K562 treated with DMSO at 1 percent for 24 hours (cell line): ENCODE data around the gene ZNHIT2. TPM values are rescaled to one million over a fixed set of nuclear protein-coding genes. Genes with fewer than 3 reads are reported as not detected.

Experiments
- total RNA-seq: library from RNA; unstranded; fragments of 300-600 nt; gene quantifications from 2 replicates; pipeline ENCODE4 v1.2.3, GENCODE V29; 2022; ENCODE audit warnings: low read depth; ENCODE audit not compliant: insufficient read depth

Gene ZNHIT2
- total RNA-seq, result 52.0 and 61.4 TPM in 2 replicates

DNA sequence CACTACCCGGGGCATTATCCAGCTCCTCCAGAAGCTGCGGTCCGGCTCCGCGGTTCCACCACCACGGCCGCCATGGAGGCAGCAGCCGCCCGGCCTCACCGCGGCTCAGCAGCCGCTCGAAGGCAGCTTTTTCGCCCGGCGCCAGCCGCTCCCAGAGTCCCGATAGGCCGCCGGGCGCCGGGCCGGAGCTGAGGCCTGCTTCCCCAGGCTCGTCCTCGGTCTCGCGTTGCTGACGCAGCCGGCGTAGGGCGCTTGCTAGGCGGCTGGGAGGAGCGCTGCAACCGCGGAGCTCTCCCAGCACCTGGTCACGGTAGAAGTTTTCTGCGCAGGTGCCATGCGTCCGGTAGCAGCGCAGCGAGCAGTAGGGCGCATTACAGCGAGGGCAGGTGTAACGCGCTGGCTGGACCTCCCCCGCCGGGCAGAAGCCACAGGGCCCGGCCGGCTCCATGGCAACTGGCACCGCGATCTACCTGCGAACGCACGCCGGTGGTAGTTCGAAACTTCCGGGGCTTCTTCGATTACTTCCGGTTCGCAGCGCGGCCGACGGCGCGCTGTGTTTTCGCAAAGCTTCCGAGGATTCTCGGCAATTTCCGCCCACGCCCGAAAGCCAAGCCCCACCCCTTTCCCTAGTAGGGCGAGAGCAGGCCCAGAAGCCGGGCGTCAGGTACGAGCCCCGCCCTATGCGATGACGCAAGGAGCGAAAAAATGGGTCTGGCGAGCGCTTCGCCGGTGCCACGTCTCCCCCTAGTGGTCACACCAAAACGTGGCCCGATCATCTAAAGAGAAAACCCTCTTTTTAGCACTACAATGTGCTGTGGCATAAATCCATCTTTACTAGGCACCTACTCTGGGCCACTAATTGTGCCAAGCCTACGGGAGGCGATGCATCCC lies at the start of gene ZNHIT2:
Gene ZNHIT2 (minus strand): TSS at position 496 of the 891 bp plus-strand sequence. CDS start 48 bp downstream, at position 448.

GRCh38 chr11:65134240-65134951 lies 16.9 kb upstream of the ZNHIT2 start, which contains the start of gene SYVN1:
Gene SYVN1, minus strand, starts transcription at chr11:65134519. Its CDS starts 918 bp downstream, at chr11:65133601.

DNA sequence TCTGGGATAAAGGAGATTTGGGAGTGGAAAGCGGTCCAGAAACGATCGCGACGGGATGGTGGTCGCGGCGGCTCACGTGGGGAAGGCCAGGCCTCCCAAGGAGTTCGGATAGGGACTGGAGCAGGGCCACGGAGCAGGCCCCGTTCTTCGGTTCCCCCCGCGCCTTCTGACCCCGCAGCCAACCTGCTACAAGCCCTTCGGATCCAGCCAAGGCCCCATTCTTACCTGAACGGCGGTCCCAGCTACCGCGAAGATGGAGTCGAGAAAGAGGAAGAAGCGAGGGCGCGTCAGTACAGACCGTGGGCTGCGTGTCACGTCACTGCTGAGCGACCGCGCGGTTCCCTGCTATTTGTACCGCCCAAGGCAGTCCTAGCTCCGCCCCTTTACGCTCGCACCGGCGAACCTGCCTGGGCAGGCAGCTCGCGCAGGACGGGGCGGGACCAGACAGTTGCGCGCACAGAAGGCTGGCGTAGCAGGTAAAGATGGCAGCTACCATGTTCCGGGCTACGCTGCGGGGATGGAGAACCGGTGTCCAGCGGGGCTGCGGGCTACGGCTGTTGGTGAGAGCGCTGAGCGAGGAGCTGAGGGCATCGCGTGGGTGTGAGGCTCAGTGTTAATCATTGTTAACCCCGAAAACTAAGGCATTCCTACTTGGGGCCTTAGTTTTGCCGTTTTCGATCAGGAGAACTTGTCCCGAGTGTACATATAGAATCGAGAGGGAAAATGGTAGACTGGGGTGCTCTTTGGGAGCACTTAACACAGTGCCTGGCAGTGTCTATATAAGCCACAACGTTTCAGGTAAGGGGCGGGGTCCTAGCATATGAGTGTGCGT lies 4.6 kb upstream of the ZNHIT2 start, which contains the start of the genes FAU and MRPL49:
Gene FAU (minus strand): TSS at position 270 of the 832 bp plus-strand sequence. CDS start 321 bp downstream, outside the sequence.
Gene MRPL49 (plus strand): TSS at position 457 of the 832 bp plus-strand sequence. CDS start 26 bp downstream, at position 483.

DNA sequence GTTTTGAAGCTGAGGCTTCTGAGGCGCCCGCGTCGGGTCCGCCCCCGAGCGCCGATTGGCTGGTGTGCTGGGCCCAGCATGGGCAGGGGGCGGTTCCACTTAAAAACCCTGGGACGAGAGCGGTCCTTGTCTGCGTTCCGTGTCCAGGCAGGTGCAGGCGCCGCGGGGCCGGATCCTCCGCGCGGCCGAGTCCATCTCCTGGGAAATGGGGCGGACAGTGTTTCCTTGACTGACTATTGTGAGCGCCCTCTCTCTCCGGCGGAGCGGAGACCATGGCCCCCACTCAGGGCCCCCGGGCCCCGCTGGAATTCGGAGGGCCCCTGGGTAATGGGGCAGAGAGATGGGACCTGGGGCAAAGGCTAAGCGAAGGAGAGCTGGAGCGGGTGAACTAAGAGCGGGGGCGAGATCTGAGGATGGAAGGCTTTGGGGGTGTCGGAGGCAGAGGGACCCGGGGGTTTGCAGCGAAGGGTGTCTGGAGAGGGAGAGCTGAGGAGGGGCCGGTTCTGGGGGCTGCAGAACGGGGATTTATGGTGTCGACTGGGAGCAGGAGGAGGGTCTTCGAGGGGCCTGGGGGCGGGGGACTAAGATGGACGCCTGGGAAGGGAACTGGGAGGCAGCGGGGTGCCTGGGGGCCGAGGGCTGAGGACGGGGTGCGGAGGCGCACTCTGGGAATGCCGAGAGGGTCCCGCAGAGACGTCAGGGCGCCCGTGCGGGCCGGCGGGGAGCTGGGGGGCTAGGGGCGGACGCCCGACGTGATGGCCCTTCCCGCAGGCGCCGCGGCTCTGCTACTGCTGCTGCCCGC lies 5.6 kb downstream of the ZNHIT2 start, which contains the start of gene TM7SF2:
Gene TM7SF2 (plus strand): TSS at position 129 of the 802 bp plus-strand sequence. CDS start 144 bp downstream, at position 273.

DNA sequence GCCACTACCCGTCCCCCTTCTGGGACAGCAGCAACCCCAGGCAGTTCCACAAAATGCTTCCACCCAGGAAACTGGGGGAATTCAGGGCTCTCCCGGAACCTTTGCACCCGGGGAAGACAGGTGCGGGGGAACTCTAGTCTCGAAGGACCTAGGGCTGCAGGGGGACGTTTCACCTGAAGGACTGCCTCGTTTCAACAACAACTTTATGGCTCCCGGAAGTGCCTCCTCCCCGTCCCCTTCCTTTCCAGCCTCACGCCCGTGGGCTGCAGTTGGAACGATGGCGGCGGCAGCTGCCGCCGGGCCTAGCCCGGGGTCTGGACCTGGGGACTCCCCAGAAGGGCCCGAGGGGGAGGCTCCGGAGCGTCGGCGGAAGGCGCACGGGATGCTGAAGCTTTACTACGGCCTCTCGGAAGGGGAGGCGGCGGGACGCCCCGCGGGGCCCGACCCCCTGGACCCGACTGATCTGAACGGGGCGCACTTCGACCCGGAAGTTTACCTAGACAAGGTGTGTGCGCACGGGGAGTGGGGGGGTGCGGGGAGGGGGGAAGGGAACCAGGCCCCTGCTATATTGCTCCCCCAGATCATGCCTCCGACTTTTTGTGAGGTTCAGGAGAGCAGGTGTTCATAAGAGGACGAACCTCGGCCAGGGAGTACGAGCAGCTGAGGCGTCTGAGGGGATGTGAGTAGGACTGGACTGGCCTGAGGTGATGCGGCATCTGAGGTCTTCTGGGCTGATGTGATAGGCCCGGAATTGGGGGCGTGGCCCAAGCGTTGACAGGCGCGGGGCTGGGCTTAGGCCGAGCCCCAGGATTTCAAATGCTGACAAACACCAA lies 21.3 kb downstream of the ZNHIT2 start, which contains the start of gene VPS51:
Gene VPS51 (plus strand): TSS at position 241 of the 833 bp plus-strand sequence. CDS start 37 bp downstream, at position 278.

DNA sequence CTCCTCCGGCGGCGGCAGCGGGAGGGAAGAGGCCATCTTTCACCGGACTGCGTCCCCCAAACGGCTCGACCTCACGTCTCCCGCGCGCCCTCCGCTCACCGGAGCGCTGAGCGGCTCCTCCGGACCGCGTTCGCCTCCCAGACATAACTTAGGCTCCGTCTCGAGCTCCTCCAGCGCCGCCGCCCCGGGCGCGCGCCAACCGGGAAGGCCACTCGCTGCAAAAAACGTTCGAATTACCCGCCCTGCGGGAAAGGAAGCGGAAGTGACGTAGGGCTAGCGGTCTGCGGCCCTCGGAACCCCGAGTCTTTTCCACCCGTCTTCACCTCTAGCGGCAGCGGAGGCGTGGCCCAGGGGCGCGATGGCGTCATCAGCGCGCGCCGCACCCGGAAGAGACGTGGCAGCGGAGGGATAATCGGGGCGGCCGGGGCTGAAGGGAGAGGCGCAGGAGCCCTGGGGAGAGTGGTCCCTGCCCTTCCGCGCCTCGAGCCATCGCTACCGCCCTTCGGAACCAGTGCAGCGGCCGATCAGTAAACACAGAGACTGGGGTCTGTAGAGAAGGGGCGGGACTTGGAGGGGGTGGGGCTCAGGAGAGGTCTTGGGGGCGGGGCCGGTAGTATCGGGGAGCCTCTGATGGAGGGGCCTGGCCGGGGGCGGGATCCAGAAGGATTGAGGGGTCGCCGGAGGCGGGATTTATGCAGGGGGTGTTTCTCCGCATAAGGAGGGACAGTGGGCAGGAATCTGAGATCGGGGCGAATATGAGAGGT lies 33.5 kb downstream of the ZNHIT2 start, which contains the start of the genes CDCA5 and ZFPL1:
Gene CDCA5 (minus strand): TSS at position 207 of the 764 bp plus-strand sequence. CDS start 62 bp downstream, at position 145.
Gene ZFPL1 (plus strand): TSS at position 389 of the 764 bp plus-strand sequence. CDS start 477 bp downstream, outside the sequence.

Other genes starting within 250 kb of the ZNHIT2 start
- gene EHD1, start 239.1 kb downstream of the ZNHIT2 start, total RNA-seq, result 69.7 and 74.6 TPM in 2 replicates
- gene ATG2A, start 200.5 kb downstream of the ZNHIT2 start, total RNA-seq, result 70.0 and 70.9 TPM in 2 replicates
- 15.6 and 16.7 TPM in 2 replicates for gene PPP2R5B, start 193.0 kb downstream of the ZNHIT2 start, total RNA-seq
- not detected in 2 replicates for gene GPHA2, start 181.8 kb downstream of the ZNHIT2 start, total RNA-seq
- 0.31 TPM in 1 of 2 replicates, not detected in the other for gene MAJIN, start 145.6 kb downstream of the ZNHIT2 start, total RNA-seq
- 10.3 TPM in 2 replicates for gene BATF2, start 120.7 kb downstream of the ZNHIT2 start, total RNA-seq
- 131 and 142 TPM in 2 replicates for gene ARL2, start 103.5 kb downstream of the ZNHIT2 start, total RNA-seq
- 53.8 and 58.4 TPM in 2 replicates for gene SNX15, start 90.3 kb downstream of the ZNHIT2 start, total RNA-seq
- gene SAC3D1, start 76.5 kb downstream of the ZNHIT2 start, total RNA-seq, result 65.7 and 77.0 TPM in 2 replicates
- gene NAALADL1, start 59.1 kb downstream of the ZNHIT2 start, total RNA-seq, result 0.61 TPM in 1 of 2 replicates, not detected in the other
- gene CDCA5, start 33.7 kb downstream of the ZNHIT2 start, total RNA-seq, result 83.8 and 84.5 TPM in 2 replicates
- 72.4 and 80.5 TPM in 2 replicates for gene ZFPL1, start 33.5 kb downstream of the ZNHIT2 start, total RNA-seq
- 133 and 154 TPM in 2 replicates for gene VPS51, start 21.5 kb downstream of the ZNHIT2 start, total RNA-seq
- gene TM7SF2, start 5.8 kb downstream of the ZNHIT2 start, total RNA-seq, result 34.6 and 41.2 TPM in 2 replicates
- 1,172 and 1,237 TPM in 2 replicates for gene FAU, start 4.4 kb upstream of the ZNHIT2 start, total RNA-seq
- 82.6 and 89.4 TPM in 2 replicates for gene MRPL49, start 4.6 kb upstream of the ZNHIT2 start, total RNA-seq
- 60.9 and 64.4 TPM in 2 replicates for gene SYVN1, start 16.8 kb upstream of the ZNHIT2 start, total RNA-seq
- gene SPDYC, start 52.5 kb upstream of the ZNHIT2 start, total RNA-seq, result 24.4 and 27.1 TPM in 2 replicates
- 212 and 218 TPM in 2 replicates for gene CAPN1, start 64.2 kb upstream of the ZNHIT2 start, total RNA-seq
- gene POLA2, start 144.3 kb upstream of the ZNHIT2 start, total RNA-seq, result 36.6 and 45.4 TPM in 2 replicates
- gene CDC42EP2, start 197.2 kb upstream of the ZNHIT2 start, total RNA-seq, result 3.8 and 8.0 TPM in 2 replicates
- 67.3 and 67.9 TPM in 2 replicates for gene DPF2, start 216.2 kb upstream of the ZNHIT2 start, total RNA-seq
- 6.7 and 8.9 TPM in 2 replicates for gene TIGD3, start 237.1 kb upstream of the ZNHIT2 start, total RNA-seq